Measurements from ENCODE around the gene ALDH5A1.
"Not testable (repeated sequence)": the region's sequence is repeated elsewhere in the genome, so short reads cannot be mapped to it uniquely, and the experiment has no call there.

ALDH5A1 gene

GRCh38 chr6:24497254-24497970 lies 2.6 kb downstream of the ALDH5A1 start:
- TF ChIP-seq ZNF274 (IDR thresholded peaks at IDR 0.05; ENCODE audit: low read depth, low read length): no peak
- H3K4me3 ChIP-seq (ENCODE audit: low read length): no peak overlapping the region

GRCh38 chr6:24500683-24501082 lies 5.9 kb downstream of the ALDH5A1 start:
- H3K4me3 ChIP-seq (ENCODE audit: low read length): no peak overlapping the region
- no peak for TF ChIP-seq ZNF274 (IDR thresholded peaks at IDR 0.05; ENCODE audit: low read depth, low read length)

GRCh38 chr6:24501374-24501773 lies 6.6 kb downstream of the ALDH5A1 start:
- no peak overlapping the region for H3K4me3 ChIP-seq (ENCODE audit: low read length)
- no peak for TF ChIP-seq ZNF274 (IDR thresholded peaks at IDR 0.05; ENCODE audit: low read depth, low read length)

- TF ChIP-seq ZNF274 (IDR thresholded peaks at IDR 0.05; ENCODE audit: low read depth, low read length): no peak
- H3K4me3 ChIP-seq (ENCODE audit: low read length): no peak overlapping the region
Observed at GRCh38 chr6:24501914-24502313, 7.1 kb downstream of the ALDH5A1 start.

GRCh38 chr6:24504287-24504648 lies 9.5 kb downstream of the ALDH5A1 start:
- no peak for TF ChIP-seq ZNF274 (IDR thresholded peaks at IDR 0.05; ENCODE audit: low read depth, low read length)
- H3K4me3 ChIP-seq (ENCODE audit: low read length): no peak overlapping the region

GRCh38 chr6:24504649-24505586 lies 10.1 kb downstream of the ALDH5A1 start:
- TF ChIP-seq ZNF274 (IDR thresholded peaks at IDR 0.05; ENCODE audit: low read depth, low read length): no peak
- H3K4me3 ChIP-seq (ENCODE audit: low read length): no peak overlapping the region

- H3K4me3 ChIP-seq (ENCODE audit: low read length): no peak overlapping the region
- TF ChIP-seq ZNF274 (IDR thresholded peaks at IDR 0.05; ENCODE audit: low read depth, low read length): no peak
Observed at GRCh38 chr6:24506814-24507520, 12.2 kb downstream of the ALDH5A1 start.

GRCh38 chr6:24511976-24512375 lies 17.2 kb downstream of the ALDH5A1 start:
- not testable (repeated sequence) for H3K4me3 ChIP-seq (ENCODE audit: low read length)

GRCh38 chr6:24513602-24514001 lies 18.8 kb downstream of the ALDH5A1 start:
- no peak overlapping the region for H3K4me3 ChIP-seq (ENCODE audit: low read length)
- TF ChIP-seq ZNF274 (IDR thresholded peaks at IDR 0.05; ENCODE audit: low read depth, low read length): no peak

GRCh38 chr6:24517659-24518543 lies 23.1 kb downstream of the ALDH5A1 start:
- TF ChIP-seq ZNF274 (IDR thresholded peaks at IDR 0.05; ENCODE audit: low read depth, low read length): no peak
- H3K4me3 ChIP-seq (ENCODE audit: low read length): peak overlapping the region; percentile 29; the same call in 1 of the 2 replicates

- H3K4me3 ChIP-seq (ENCODE audit: low read length): no peak overlapping the region
- TF ChIP-seq ZNF274 (IDR thresholded peaks at IDR 0.05; ENCODE audit: low read depth, low read length): no peak
Observed at GRCh38 chr6:24520929-24521546, 26.3 kb downstream of the ALDH5A1 start.

GRCh38 chr6:24522228-24523176 lies 27.7 kb downstream of the ALDH5A1 start:
- no peak overlapping the region for H3K4me3 ChIP-seq (ENCODE audit: low read length)
- TF ChIP-seq ZNF274 (IDR thresholded peaks at IDR 0.05; ENCODE audit: low read depth, low read length): no peak

All from GM08714 (cell line).